WERI-Rb-1 (cell line): ENCODE data around the gene EYA2.

ENCODE experiments used
- DNase-seq: peaks from one replicate; pipeline ENCODE4 v3.0.0-alpha.2; 2020
- H3K27ac ChIP-seq: fragments of 250-450 bp; sonication (Bioruptor Pico); 2 replicates; pipeline ENCODE4 v1.5.1; 2020; ENCODE audit warnings: mild to moderate bottlenecking, moderate library complexity
- H3K27me3 ChIP-seq: fragments of 250-450 bp; sonication (Bioruptor Pico); 2 replicates; pipeline ENCODE4 v1.5.1; 2021; ENCODE audit warnings: mild to moderate bottlenecking, low read depth, moderate library complexity; ENCODE audit not compliant: insufficient read depth, severe bottlenecking
- H3K36me3 ChIP-seq: fragments of 250-450 bp; sonication (Bioruptor Pico); 2 replicates; pipeline ENCODE4 v1.5.1; 2020; ENCODE audit warnings: mild to moderate bottlenecking, moderate library complexity
- H3K4me3 ChIP-seq: 2 replicates; pipeline ENCODE4 v1.5.1; 2011; ENCODE audit warnings: low read depth, mild to moderate bottlenecking, control low read depth, low read length
- H3K9me3 ChIP-seq: fragments of 250-450 bp; sonication (Bioruptor Pico); 2 replicates; pipeline ENCODE4 v1.5.1; 2021; ENCODE audit warnings: mild to moderate bottlenecking, moderate library complexity; ENCODE audit not compliant: severe bottlenecking
- CTCF ChIP-seq: IDR thresholded peaks from 2 replicates; pipeline ENCODE4 v1.5.1; 2011; ENCODE audit warnings: low read depth, mild to moderate bottlenecking, control low read depth, inconsistent platforms, low read length

EYA2 gene

GRCh38 chr20:47230811-47231256 lies 336.2 kb downstream of the EYA2 start:
- Histone ChIP-seq H3K27ac (peak overlapping the region; percentile 66), H3K36me3 (peaks cover 61% of the 10 kb centered on the region), H3K4me3 (no peak overlapping the region), H3K27me3 (no peaks in the 10 kb centered on the region), H3K9me3 (no peaks in the 10 kb centered on the region)
- TF ChIP-seq CTCF: no peak
- peak; percentile 84 for DNase-seq

- no peak for DNase-seq
- TF ChIP-seq CTCF: no peak
- H3K4me3 ChIP-seq: no peak overlapping the region
- no peaks in the 10 kb centered on the region for H3K9me3 ChIP-seq
- H3K27ac ChIP-seq: peak overlapping the region; percentile 66
- peaks cover 63% of the 10 kb centered on the region for H3K36me3 ChIP-seq
- no peaks in the 10 kb centered on the region for H3K27me3 ChIP-seq
These were observed 336.9 kb downstream of the EYA2 start for GRCh38 chr20:47231382-47232039.

- Histone ChIP-seq H3K9me3 (no peaks in the 10 kb centered on the region), H3K4me3 (no peak overlapping the region), H3K36me3 (peaks cover 61% of the 10 kb centered on the region), H3K27ac (peak overlapping the region; percentile 66), H3K27me3 (no peaks in the 10 kb centered on the region)
- TF ChIP-seq CTCF: no peak
- DNase-seq: peak; percentile 25
These were observed 337.9 kb downstream of the EYA2 start for GRCh38 chr20:47232518-47232917.

- Histone ChIP-seq H3K4me3 (no peak overlapping the region), H3K36me3 (peaks cover 61% of the 10 kb centered on the region), H3K27me3 (no peaks in the 10 kb centered on the region), H3K27ac (peak overlapping the region; percentile 66), H3K9me3 (no peaks in the 10 kb centered on the region)
- no peak for DNase-seq
- no peak for TF ChIP-seq CTCF
These were observed 338.9 kb downstream of the EYA2 start for GRCh38 chr20:47233333-47234188.

- Histone ChIP-seq H3K27ac (no peak overlapping the region), H3K36me3 (peaks cover 61% of the 10 kb centered on the region), H3K27me3 (no peaks in the 10 kb centered on the region), H3K4me3 (no peak overlapping the region), H3K9me3 (no peaks in the 10 kb centered on the region)
- DNase-seq: no peak
- TF ChIP-seq CTCF: no peak
These were observed 340.5 kb downstream of the EYA2 start for GRCh38 chr20:47235111-47235510.
